SK-N-MC (cell line): ENCODE data around the gene NTN3.

Source experiments
- EZH2 ChIP-seq: fragments of 200-600 bp; sonication (generic); IDR thresholded peaks from one replicate; pipeline ENCODE4 v1.6.1; 2017; ENCODE audit warnings: antibody characterized with exemption
- POLR2AphosphoS5 ChIP-seq: IDR thresholded peaks from 2 replicates; pipeline ENCODE4 v1.6.1; 2012; ENCODE audit warnings: mild to moderate bottlenecking, low read depth, low read length, borderline replicate concordance

DNA sequence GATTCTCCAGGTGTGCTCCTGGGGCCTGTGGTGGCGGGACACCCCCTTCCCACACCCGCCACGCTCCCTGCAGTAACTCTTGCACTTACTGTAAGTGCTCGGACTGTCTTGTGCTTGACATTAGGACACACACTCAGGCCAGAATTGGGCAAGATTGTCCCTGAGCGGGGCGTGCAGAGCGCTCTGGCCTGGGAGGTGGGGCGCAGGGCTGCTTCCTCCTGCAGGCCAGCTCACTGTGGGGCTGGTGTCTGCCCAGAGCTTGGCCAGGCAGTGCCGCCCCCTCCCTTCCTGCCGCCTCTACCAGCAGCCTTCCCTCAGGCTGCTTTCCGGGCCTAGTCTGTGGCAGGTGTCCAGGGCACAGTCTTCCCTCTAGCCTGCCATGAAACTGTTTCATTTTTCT is 36.6 kb downstream of the NTN3 start:
- TF ChIP-seq POLR2AphosphoS5, result no peak
- TF ChIP-seq EZH2, result no peak
